ENCODE data around the gene PFN2.

Gene PFN2

GRCh38 chr3:149917124-149917667 is 53.5 kb downstream of the PFN2 start:
- no peak for DNase-seq (ENCODE audit: low spot score)

All from COLO829 (cell line).